ENCODE results near the gene CFH. TPM values are rescaled to one million over a fixed set of nuclear protein-coding genes. Genes with fewer than 3 reads are reported as not detected.
"Not testable (repeated sequence)": the region's sequence is repeated elsewhere in the genome, so short reads cannot be mapped to it uniquely, and the experiment has no call there.

Gene CFH
- total RNA-seq, 2 experiments from 2014 or later, result 1.4 to 1.7 TPM

GRCh38 chr1:196669693-196670092 lies 17.9 kb downstream of the CFH start:
- ATAC-seq, result no peak
- H3K27ac Mint-ChIP-seq, result no peak overlapping the region
- no peaks in the 10 kb centered on the region for H3K4me1 Mint-ChIP-seq (ENCODE audit: low read depth)
- H3K9me3 Mint-ChIP-seq (ENCODE audit: insufficient read depth), result no peaks in the 10 kb centered on the region
- no peak for DNase-seq
- no peaks in the 10 kb centered on the region for H3K36me3 Mint-ChIP-seq (ENCODE audit: low read depth)
- no peak overlapping the region for H3K4me3 Mint-ChIP-seq
- no peaks in the 10 kb centered on the region for H3K27me3 Mint-ChIP-seq (ENCODE audit: low read depth)
- POLR2A ChIA-PET, result no interaction called here
- CTCF ChIA-PET, result no interaction called here

GRCh38 chr1:196674908-196675307 lies 23.1 kb downstream of the CFH start:
- DNase-seq (no peak), ATAC-seq (no peak)
- no peak overlapping the region for H3K27ac Mint-ChIP-seq
- no peaks in the 10 kb centered on the region for H3K27me3 Mint-ChIP-seq (ENCODE audit: low read depth)
- no peaks in the 10 kb centered on the region for H3K4me1 Mint-ChIP-seq (ENCODE audit: low read depth)
- CTCF ChIA-PET, result no interaction called here
- no peaks in the 10 kb centered on the region for H3K9me3 Mint-ChIP-seq (ENCODE audit: insufficient read depth)
- POLR2A ChIA-PET, result no interaction called here
- no peak overlapping the region for H3K4me3 Mint-ChIP-seq
- no peaks in the 10 kb centered on the region for H3K36me3 Mint-ChIP-seq (ENCODE audit: low read depth)

- DNase-seq, result no peak
- H3K9me3 Mint-ChIP-seq (ENCODE audit: insufficient read depth), result no peaks in the 10 kb centered on the region
- POLR2A ChIA-PET, result no interaction called here
These were observed 26.1 kb downstream of the CFH start for GRCh38 chr1:196677781-196678509.

GRCh38 chr1:196678510-196678884 lies 26.7 kb downstream of the CFH start:
- no peak for ATAC-seq
- H3K9me3 Mint-ChIP-seq (ENCODE audit: insufficient read depth), result no peaks in the 10 kb centered on the region
- CTCF ChIA-PET, result no interaction called here
- no peak overlapping the region for H3K4me3 Mint-ChIP-seq
- no peaks in the 10 kb centered on the region for H3K4me1 Mint-ChIP-seq (ENCODE audit: low read depth)
- H3K27ac Mint-ChIP-seq, result no peak overlapping the region
- no peaks in the 10 kb centered on the region for H3K36me3 Mint-ChIP-seq (ENCODE audit: low read depth)
- POLR2A ChIA-PET, result no interaction called here
- DNase-seq, result no peak
- no peaks in the 10 kb centered on the region for H3K27me3 Mint-ChIP-seq (ENCODE audit: low read depth)

More at GRCh38 chr1:196677781-196678509, 26.1 kb downstream of the CFH start:
- CTCF ChIA-PET, result no interaction called here
- Mint-ChIP-seq H3K4me1 (ENCODE audit: low read depth) (no peaks in the 10 kb centered on the region), H3K27ac (no peak overlapping the region), H3K27me3 (ENCODE audit: low read depth) (no peaks in the 10 kb centered on the region), H3K36me3 (ENCODE audit: low read depth) (no peaks in the 10 kb centered on the region), H3K4me3 (no peak overlapping the region)
- no peak for ATAC-seq

GRCh38 chr1:196680107-196680506 lies 28.3 kb downstream of the CFH start:
- Mint-ChIP-seq H3K36me3 (ENCODE audit: low read depth) (no peaks in the 10 kb centered on the region), H3K4me3 (no peak overlapping the region)

GRCh38 chr1:196684476-196684875 lies 32.6 kb downstream of the CFH start:
- DNase-seq (no peak), ATAC-seq (no peak)
- Mint-ChIP-seq H3K4me3 (no peak overlapping the region), H3K4me1 (ENCODE audit: low read depth) (no peaks in the 10 kb centered on the region), H3K36me3 (ENCODE audit: low read depth) (no peaks in the 10 kb centered on the region), H3K9me3 (ENCODE audit: insufficient read depth) (no peaks in the 10 kb centered on the region), H3K27ac (no peak overlapping the region), H3K27me3 (ENCODE audit: low read depth) (no peaks in the 10 kb centered on the region)
- ChIA-PET CTCF (no interaction called here), POLR2A (no interaction called here)

More at GRCh38 chr1:196680107-196680506, 28.3 kb downstream of the CFH start:
- H3K27me3 Mint-ChIP-seq (ENCODE audit: low read depth), result no peaks in the 10 kb centered on the region
- ChIA-PET POLR2A (no interaction called here), CTCF (no interaction called here)
- no peak for DNase-seq
- no peak for ATAC-seq
- H3K27ac Mint-ChIP-seq, result no peak overlapping the region
- no peaks in the 10 kb centered on the region for H3K4me1 Mint-ChIP-seq (ENCODE audit: low read depth)
- no peaks in the 10 kb centered on the region for H3K9me3 Mint-ChIP-seq (ENCODE audit: insufficient read depth)

- H3K4me1 Mint-ChIP-seq (ENCODE audit: low read depth), result no peaks in the 10 kb centered on the region
- H3K27ac Mint-ChIP-seq, result no peak overlapping the region
- H3K36me3 Mint-ChIP-seq (ENCODE audit: low read depth), result no peaks in the 10 kb centered on the region
- POLR2A ChIA-PET, result no interaction called here
- no peaks in the 10 kb centered on the region for H3K27me3 Mint-ChIP-seq (ENCODE audit: low read depth)
- DNase-seq (no peak), ATAC-seq (no peak)
- H3K9me3 Mint-ChIP-seq (ENCODE audit: insufficient read depth), result no peaks in the 10 kb centered on the region
- H3K4me3 Mint-ChIP-seq, result no peak overlapping the region
- CTCF ChIA-PET, result no interaction called here
These were observed 33.7 kb downstream of the CFH start for GRCh38 chr1:196685506-196685905.

GRCh38 chr1:196689001-196689400 lies 37.2 kb downstream of the CFH start:
- POLR2A ChIA-PET, result no interaction called here
- H3K4me1 Mint-ChIP-seq (ENCODE audit: low read depth), result no peaks in the 10 kb centered on the region
- DNase-seq (no peak), ATAC-seq (no peak)
- CTCF ChIA-PET, result no interaction called here
- H3K36me3 Mint-ChIP-seq (ENCODE audit: low read depth), result no peaks in the 10 kb centered on the region
- H3K27me3 Mint-ChIP-seq (ENCODE audit: low read depth), result no peaks in the 10 kb centered on the region
- no peak overlapping the region for H3K4me3 Mint-ChIP-seq
- H3K27ac Mint-ChIP-seq, result no peak overlapping the region
- no peaks in the 10 kb centered on the region for H3K9me3 Mint-ChIP-seq (ENCODE audit: insufficient read depth)

- ChIA-PET POLR2A (no interaction called here), CTCF (no interaction called here)
- no peaks in the 10 kb centered on the region for H3K9me3 Mint-ChIP-seq (ENCODE audit: insufficient read depth)
- H3K36me3 Mint-ChIP-seq (ENCODE audit: low read depth), result no peaks in the 10 kb centered on the region
- no peak overlapping the region for H3K27ac Mint-ChIP-seq
- DNase-seq, result no peak
- H3K4me1 Mint-ChIP-seq (ENCODE audit: low read depth), result no peaks in the 10 kb centered on the region
- ATAC-seq, result no peak
- H3K4me3 Mint-ChIP-seq, result no peak overlapping the region
- no peaks in the 10 kb centered on the region for H3K27me3 Mint-ChIP-seq (ENCODE audit: low read depth)
These were observed 38.7 kb downstream of the CFH start for GRCh38 chr1:196690582-196690981.

GRCh38 chr1:196698993-196699392 lies 47.1 kb downstream of the CFH start:
- Mint-ChIP-seq H3K27me3 (ENCODE audit: low read depth) (no peaks in the 10 kb centered on the region), H3K9me3 (ENCODE audit: insufficient read depth) (peaks cover 6% of the 10 kb centered on the region), H3K27ac (no peak overlapping the region), H3K4me1 (ENCODE audit: low read depth) (no peaks in the 10 kb centered on the region), H3K36me3 (ENCODE audit: low read depth) (no peaks in the 10 kb centered on the region), H3K4me3 (no peak overlapping the region)
- POLR2A ChIA-PET, result no interaction called here
- DNase-seq (no peak), ATAC-seq (no peak)
- CTCF ChIA-PET, result no interaction called here

- no peak overlapping the region for H3K4me3 Mint-ChIP-seq
- ChIA-PET POLR2A (no interaction called here), CTCF (no interaction called here)
- no peak overlapping the region for H3K27ac Mint-ChIP-seq
- no peaks in the 10 kb centered on the region for H3K4me1 Mint-ChIP-seq (ENCODE audit: low read depth)
- no peak for DNase-seq
- no peak for ATAC-seq
- no peaks in the 10 kb centered on the region for H3K36me3 Mint-ChIP-seq (ENCODE audit: low read depth)
- H3K9me3 Mint-ChIP-seq (ENCODE audit: insufficient read depth), result peaks cover 6% of the 10 kb centered on the region
- H3K27me3 Mint-ChIP-seq (ENCODE audit: low read depth), result no peaks in the 10 kb centered on the region
These were observed 49.3 kb downstream of the CFH start for GRCh38 chr1:196701144-196701543.

- H3K36me3 Mint-ChIP-seq (ENCODE audit: low read depth); POLR2A ChIA-PET; H3K27ac Mint-ChIP-seq; H3K4me3 Mint-ChIP-seq; H3K27me3 Mint-ChIP-seq (ENCODE audit: low read depth); H3K4me1 Mint-ChIP-seq (ENCODE audit: low read depth); DNase-seq; ATAC-seq; H3K9me3 Mint-ChIP-seq (ENCODE audit: insufficient read depth): not testable (repeated sequence)
- CTCF ChIA-PET, result interaction anchor here (0.7 to 1.5 kb wide), 2 partner anchors 647 to 674 kb away, joined by 3 read pairs; no protein-coding TSS in a partner anchor
These were observed 58.0 kb downstream of the CFH start for GRCh38 chr1:196709892-196710291.

- CTCF ChIA-PET, result no interaction called here
- H3K9me3 Mint-ChIP-seq (ENCODE audit: insufficient read depth), result no peaks in the 10 kb centered on the region
- DNase-seq, result no peak
These were observed 66.0 kb downstream of the CFH start for GRCh38 chr1:196717868-196718267.

More at GRCh38 chr1:196717868-196718267, 66.0 kb downstream of the CFH start:
- POLR2A ChIA-PET, result no interaction called here
- Mint-ChIP-seq H3K27ac (no peak overlapping the region), H3K27me3 (ENCODE audit: low read depth) (no peaks in the 10 kb centered on the region), H3K36me3 (ENCODE audit: low read depth) (no peaks in the 10 kb centered on the region), H3K4me1 (ENCODE audit: low read depth) (no peaks in the 10 kb centered on the region), H3K4me3 (no peak overlapping the region)
- no peak for ATAC-seq

Data from activated CD8-positive, alpha-beta T cell treated with anti-CD3 and anti-CD28 coated beads, Interleukin-2, amount 10 ng/mL, durations not matched to agents 7 days and 5 days (primary cell).